OCI-LY3 (cell line): ENCODE data around the gene PRKCI.

Experiments
- H2AFZ ChIP-seq: fragments of 200-600, 300-600 bp; shearing (Covaris generic); 2 replicates; pipeline ENCODE4 v1.6.0; 2014; ENCODE audit warnings: antibody characterized with exemption, low read depth, low read length
- H3K27ac ChIP-seq: fragments of 200-600, 300-600 bp; sonication (generic); 2 replicates; pipeline ENCODE4 v1.5.1; 2014; ENCODE audit warnings: mild to moderate bottlenecking, low read length, moderate library complexity, mixed read lengths
- H3K27me3 ChIP-seq: fragments of 200-600, 300-600 bp; sonication (generic); 2 replicates; pipeline ENCODE4 v1.6.1; 2014; ENCODE audit warnings: low read depth, low read length, mixed read lengths
- H3K36me3 ChIP-seq: fragments of 200-600, 300-600 bp; sonication (generic); replicated peaks from 2 replicates; pipeline ENCODE3; 2014; ENCODE audit warnings: low read depth, low read length, mixed read lengths
- H3K4me1 ChIP-seq: fragments of 300-600, 200-600 bp; sonication (generic); 2 replicates; pipeline ENCODE4 v1.6.1; 2014; ENCODE audit warnings: low read length, mixed read lengths
- H3K4me2 ChIP-seq: fragments of 200-600, 300-600 bp; sonication (generic); 2 replicates; pipeline ENCODE4 v1.6.1; 2014; ENCODE audit warnings: low read length, mixed read lengths
- H3K4me3 ChIP-seq: fragments of 300-600, 200-600 bp; sonication (generic); 2 replicates; pipeline ENCODE4 v1.5.1; 2014; ENCODE audit warnings: antibody characterized with exemption, mild to moderate bottlenecking, low read length, moderate library complexity
- H3K79me2 ChIP-seq: fragments of 300-600, 200-600 bp; shearing (Covaris generic); 2 replicates; pipeline ENCODE4 v1.6.1; 2014; ENCODE audit warnings: mild to moderate bottlenecking, low read length, mixed read lengths
- H3K9ac ChIP-seq: fragments of 300-600, 200-600 bp; shearing (Covaris generic); 2 replicates; pipeline ENCODE4 v1.6.0; 2014; ENCODE audit warnings: mild to moderate bottlenecking, low read length, moderate library complexity
- H3K9me3 ChIP-seq: fragments of 200-600, 300-600 bp; shearing (Covaris generic); 2 replicates; pipeline ENCODE4 v1.6.1; 2014; ENCODE audit warnings: low read length, mixed read lengths; ENCODE audit not compliant: insufficient read depth
- H4K20me1 ChIP-seq: fragments of 200-600, 300-600 bp; sonication (generic); 2 replicates; pipeline ENCODE4 v1.6.1; 2016; ENCODE audit warnings: low read length, mixed read lengths; ENCODE audit not compliant: insufficient read depth
- CTCF ChIP-seq: fragments of 200-600, 300-600 bp; sonication (generic); IDR thresholded peaks from 2 replicates; pipeline ENCODE4 v1.5.1; 2014; ENCODE audit warnings: antibody characterized with exemption, low read length, low read depth
- EZH2phosphoT487 ChIP-seq: fragments of 200-600 bp; shearing (Covaris generic); IDR thresholded peaks from 2 replicates; pipeline ENCODE4 v1.6.1; 2018; ENCODE audit warnings: antibody characterized with exemption, mixed run types, low read depth

The PRKCI gene

DNA sequence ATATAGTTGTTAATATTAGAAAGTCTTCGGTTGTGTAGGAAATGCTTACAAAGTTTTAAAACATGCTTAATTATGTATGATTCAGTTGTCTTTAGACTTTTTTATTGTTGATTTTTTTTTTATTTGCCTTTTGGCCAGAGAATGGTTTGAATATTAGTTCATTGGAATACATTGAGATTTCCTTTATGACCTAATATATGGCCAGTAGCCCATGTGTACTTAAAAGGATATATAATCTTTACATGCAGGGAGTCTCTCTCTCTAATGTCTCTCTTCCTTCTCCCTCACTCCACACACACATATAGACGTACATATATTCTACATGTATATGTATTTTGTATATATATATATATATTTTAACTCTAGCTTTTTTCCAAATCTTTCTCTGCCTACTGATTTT is 68.0 kb downstream of the PRKCI start:
- Histone ChIP-seq H3K36me3 (peaks cover 2% of the 10 kb centered on the region), H3K27me3 (no peaks in the 10 kb centered on the region), H3K9ac (no peak overlapping the region), H3K4me3 (no peak overlapping the region), H2AFZ (no peak overlapping the region), H3K4me1 (no peaks in the 10 kb centered on the region), H3K9me3 (no peaks in the 10 kb centered on the region), H3K79me2 (no peaks in the 10 kb centered on the region), H4K20me1 (no peaks in the 10 kb centered on the region), H3K27ac (no peak overlapping the region), H3K4me2 (no peak overlapping the region)
- TF ChIP-seq EZH2phosphoT487 (no peak), CTCF (no peak)

- no peak overlapping the region for H3K27ac ChIP-seq
- no peaks in the 10 kb centered on the region for H3K27me3 ChIP-seq
- H3K4me2 ChIP-seq, result no peak overlapping the region
- H3K9me3 ChIP-seq, result no peaks in the 10 kb centered on the region
- H3K4me3 ChIP-seq, result no peak overlapping the region
- no peaks in the 10 kb centered on the region for H3K79me2 ChIP-seq
- H2AFZ ChIP-seq, result no peak overlapping the region
- H3K9ac ChIP-seq, result no peak overlapping the region
- peaks cover 2% of the 10 kb centered on the region for H3K36me3 ChIP-seq
- TF ChIP-seq EZH2phosphoT487 (no peak), CTCF (no peak)
- no peaks in the 10 kb centered on the region for H3K4me1 ChIP-seq
- no peaks in the 10 kb centered on the region for H4K20me1 ChIP-seq
Measured at GRCh38 chr3:170295586-170295985, 73.4 kb downstream of the PRKCI start.

- Histone ChIP-seq H3K79me2 (no peaks in the 10 kb centered on the region), H3K4me1 (no peaks in the 10 kb centered on the region), H3K9ac (no peak overlapping the region), H3K9me3 (no peaks in the 10 kb centered on the region), H4K20me1 (no peaks in the 10 kb centered on the region), H2AFZ (no peak overlapping the region), H3K27ac (no peak overlapping the region), H3K4me2 (no peak overlapping the region), H3K4me3 (no peak overlapping the region), H3K36me3 (peaks cover 2% of the 10 kb centered on the region), H3K27me3 (no peaks in the 10 kb centered on the region)
- TF ChIP-seq CTCF, result no peak
Measured at GRCh38 chr3:170296703-170297102, 74.5 kb downstream of the PRKCI start.

DNA sequence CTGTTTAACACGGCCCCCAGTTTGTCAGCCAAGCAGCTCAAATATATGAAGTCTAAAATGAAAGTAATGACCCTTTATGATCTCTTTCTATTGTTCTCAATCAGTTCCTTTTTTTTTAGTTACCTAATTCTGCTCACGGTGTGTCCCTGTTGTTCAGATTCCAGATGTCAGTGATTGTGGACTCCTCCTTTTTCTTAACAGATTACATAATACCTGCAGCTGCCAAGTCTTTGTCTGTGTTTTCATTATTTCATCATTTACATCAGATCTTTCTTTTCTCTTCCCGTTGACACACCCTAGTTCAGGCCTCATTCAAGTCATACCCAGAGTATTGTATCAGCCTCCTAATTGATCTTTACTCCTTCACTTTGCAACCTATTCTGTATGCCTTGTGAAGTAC is 79.2 kb downstream of the PRKCI start:
- Histone ChIP-seq H3K4me1 (no peaks in the 10 kb centered on the region), H2AFZ (no peak overlapping the region), H3K27ac (no peak overlapping the region), H3K4me2 (no peak overlapping the region), H3K4me3 (no peak overlapping the region), H3K9me3 (no peaks in the 10 kb centered on the region), H4K20me1 (no peaks in the 10 kb centered on the region), H3K36me3 (no peaks in the 10 kb centered on the region), H3K27me3 (no peaks in the 10 kb centered on the region), H3K79me2 (no peaks in the 10 kb centered on the region), H3K9ac (no peak overlapping the region)
- TF ChIP-seq EZH2phosphoT487, result no peak
- TF ChIP-seq CTCF, result no peak
